HG03520 (cell line): ENCODE results near the gene AP1S2.
"Not testable (repeated sequence)": the region's sequence is repeated elsewhere in the genome, so short reads cannot be mapped to it uniquely, and the experiment has no call there.

Experiments used
- ATAC-seq: cut with Tn5 transposase; IDR thresholded peaks from one replicate; pipeline ENCODE4 v1.9.1; 2021; ENCODE audit warnings: mild to moderate bottlenecking, moderate library complexity; ENCODE audit not compliant: unreplicated experiment

The AP1S2 gene

GRCh38 chrX:15854712-15855567 is at the start of gene AP1S2:
TSS of gene AP1S2 (minus strand) at chrX:15854813. CDS start at chrX:15852524, 2,289 bp downstream.
- ATAC-seq: peak; percentile 95

DNA sequence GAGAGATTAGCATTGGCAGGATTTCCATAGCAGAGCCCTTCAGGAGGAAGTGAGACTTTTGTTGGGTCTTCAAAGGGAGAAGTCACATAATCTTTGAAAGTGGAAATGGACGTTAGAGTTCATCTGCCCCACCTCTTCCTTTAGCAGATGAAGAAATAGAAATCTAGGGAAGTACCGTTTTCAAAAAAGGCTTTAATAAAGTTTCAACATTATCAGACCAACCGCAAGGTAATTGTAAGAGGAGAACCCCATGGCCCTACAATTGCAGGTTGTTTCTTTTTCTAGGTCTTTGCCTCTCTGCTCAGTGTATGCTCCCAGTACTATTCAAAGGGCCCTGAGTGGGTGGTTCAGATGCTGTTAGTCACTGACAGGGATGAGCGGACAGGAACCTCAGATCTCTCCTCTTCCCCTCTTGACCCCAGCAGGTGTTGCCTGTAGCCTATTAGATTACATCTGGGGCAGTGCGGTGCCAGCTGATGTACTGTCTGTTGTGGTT is 48.6 kb upstream of the AP1S2 start:
- ATAC-seq: peak; percentile 92

DNA sequence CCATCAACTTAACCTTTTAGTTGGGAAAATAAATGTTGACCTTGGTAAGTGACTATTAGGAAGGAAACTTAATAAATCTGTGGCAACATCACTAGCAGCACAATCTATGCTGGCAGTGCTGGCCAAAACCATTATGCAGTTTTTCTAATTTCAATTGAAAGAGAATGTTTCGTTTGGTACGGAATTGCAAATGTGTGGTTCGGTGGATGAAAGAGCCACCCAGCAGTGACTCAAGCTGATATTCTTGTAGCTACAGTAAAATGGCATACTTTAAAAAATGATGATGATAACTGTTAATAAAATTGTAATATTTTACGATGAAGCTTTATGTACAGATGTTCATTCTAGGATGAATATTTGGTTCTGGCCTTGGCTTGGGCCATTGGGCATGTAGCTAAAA is 40.7 kb upstream of the AP1S2 start:
- no peak for ATAC-seq

DNA sequence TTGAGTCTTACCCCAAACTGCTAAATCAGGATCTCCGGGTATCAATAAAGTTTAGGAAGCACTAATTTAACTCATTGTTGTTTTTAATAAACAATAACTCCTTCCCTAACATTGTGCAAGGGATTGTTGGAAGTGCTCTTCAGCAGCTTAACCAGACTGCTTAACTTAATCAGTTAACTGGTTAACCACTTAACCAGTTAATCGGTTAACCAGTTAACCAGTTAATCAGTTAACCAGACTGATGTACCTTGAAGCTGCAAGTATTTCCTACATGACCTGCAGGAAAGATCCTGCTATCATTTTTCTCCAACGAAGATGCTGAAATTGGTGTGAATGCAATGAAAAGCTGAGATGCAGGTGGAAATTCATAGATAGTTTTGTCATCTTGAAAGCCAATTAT is 40.1 kb upstream of the AP1S2 start:
- no peak for ATAC-seq

GRCh38 chrX:15890463-15890862 is 35.9 kb upstream of the AP1S2 start:
- no peak for ATAC-seq

DNA sequence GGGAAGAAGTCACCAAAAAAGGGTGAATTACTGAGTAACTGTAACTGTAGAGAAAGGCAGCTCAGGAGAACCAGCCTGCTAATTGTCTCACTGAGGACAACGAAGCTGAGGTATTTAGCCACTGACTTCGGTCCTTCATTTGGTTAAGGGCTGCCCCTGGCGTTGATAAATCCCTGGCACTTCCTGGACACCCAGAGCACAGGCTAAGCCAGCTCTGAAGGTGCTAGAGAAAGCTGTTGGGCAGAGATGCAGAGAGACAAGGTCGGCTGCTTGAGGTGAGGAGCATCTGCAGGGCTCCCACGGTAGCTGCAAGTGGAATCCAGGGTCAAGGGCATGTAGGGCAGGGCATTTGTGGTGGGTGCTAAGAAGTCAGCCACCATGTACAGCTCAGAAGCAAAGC is 33.4 kb upstream of the AP1S2 start:
- ATAC-seq: no peak

DNA sequence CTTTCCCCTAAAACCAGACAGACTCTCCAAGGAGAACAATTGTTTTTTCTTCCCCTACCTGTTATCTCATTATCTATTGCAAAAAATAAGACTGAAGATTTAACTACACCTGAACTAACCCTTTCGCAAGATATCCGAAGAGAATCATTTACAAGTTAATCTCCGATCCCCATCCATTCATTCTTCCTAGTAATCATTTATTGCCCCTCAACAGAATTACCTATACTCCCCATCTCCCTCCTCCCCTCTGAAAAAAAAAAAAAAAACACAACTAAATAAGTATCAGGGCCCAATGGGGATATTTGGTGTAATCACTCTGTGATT is 28.9 kb upstream of the AP1S2 start:
- no peak for ATAC-seq

DNA sequence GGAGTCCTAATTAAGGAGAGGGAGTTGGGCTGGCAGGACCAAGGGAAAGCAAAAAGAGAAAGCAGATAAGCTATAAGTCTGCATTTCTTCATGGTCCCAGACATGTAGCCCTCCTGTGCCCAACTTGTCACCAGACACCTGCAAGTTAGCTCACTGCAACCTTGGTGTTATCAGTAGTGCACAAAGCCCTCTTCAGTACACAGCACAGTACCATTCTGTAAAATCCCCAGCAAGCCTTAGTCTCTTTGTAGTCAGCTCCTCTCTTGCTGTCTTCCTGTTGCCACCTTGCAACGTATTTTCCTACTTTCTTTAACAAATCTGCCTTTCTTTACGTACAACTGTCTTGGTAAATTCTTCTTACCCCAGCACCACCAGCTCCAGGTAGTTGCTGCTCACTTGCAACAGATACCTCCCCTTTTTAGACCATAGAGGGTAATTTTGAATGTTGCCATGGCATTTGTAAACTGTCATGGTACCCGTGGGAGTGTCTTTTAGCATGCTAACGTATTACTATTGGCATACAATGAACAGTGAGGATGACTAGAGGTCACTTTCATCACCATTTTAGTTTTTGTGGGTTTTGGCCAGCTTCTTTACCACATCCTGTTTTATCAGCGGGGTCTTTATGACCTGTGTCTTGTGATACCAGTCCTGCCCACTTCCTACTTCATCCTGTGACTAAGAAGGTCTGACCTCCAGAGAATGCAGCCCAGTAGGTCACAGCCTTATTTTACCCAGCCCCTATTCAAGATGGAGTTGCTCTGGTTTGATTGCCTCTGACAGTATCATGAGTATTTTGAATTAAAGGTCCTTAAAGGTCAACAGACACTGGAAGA is 28.3 kb upstream of the AP1S2 start:
- peak; percentile 92 for ATAC-seq

DNA sequence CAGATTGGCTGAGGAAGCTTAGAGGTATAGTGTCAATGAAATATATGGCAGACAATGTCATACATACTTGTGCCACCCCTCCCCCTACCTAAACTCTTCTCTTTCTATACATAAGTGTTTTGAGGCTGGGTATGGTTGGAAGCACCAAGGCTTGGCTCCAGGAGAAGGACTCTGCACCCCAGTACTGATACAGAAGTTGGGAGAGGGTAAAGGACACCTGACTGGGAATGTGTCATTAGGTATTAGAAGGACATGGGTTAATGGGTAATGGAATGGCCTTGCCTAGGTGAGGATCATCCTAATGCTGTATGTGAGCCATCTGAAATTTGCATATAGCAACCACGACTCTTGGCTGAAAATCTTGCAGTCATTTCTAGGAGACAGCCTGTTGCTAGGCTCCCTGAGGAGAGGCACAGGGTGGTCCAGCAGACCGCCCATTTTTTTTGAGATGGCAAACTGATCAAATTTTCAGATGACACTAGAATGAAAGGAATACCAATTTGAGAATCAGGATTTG is 26.8 kb upstream of the AP1S2 start:
- no peak for ATAC-seq

- ATAC-seq: not testable (repeated sequence)
Measured at GRCh38 chrX:15877914-15878313, 23.3 kb upstream of the AP1S2 start.

DNA sequence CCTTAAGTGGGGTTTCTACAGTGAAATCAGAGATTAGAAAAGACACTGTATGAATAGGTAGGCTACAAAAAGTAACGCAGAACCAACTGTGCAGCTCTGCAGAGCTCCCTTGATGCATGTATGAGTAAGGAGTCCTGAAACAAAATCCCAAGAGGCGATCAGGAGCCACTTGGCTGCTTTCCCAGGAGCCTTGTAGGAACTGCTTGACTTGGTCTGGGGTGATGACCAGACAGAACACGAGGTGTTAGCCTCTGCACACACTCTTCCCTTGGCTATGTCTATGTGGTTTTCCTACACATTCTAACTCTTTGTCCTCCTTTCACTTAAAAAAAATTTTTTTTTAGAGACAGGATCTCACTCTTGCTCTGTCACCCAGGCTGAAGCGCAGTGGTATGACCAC is 22.8 kb upstream of the AP1S2 start:
- ATAC-seq: no peak

DNA sequence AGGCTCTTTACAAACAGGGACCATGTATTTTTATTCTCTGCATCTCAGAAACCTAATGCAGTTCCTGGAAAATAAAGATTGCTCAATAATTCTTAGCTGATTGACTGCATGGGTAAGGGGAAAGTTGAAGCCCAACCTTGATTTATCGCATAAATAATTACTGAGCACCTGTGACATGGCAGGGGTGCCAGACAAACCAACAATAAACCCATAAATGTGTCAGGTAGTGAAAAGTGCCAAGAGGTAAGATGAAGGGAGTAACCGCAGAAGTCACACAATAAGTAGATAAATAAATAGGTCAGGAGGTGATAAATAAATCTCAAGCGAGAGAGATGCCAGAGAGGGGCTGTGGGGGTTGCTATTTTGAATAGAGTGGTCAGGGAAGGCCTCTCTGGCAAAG is 20.1 kb upstream of the AP1S2 start:
- ATAC-seq: no peak

DNA sequence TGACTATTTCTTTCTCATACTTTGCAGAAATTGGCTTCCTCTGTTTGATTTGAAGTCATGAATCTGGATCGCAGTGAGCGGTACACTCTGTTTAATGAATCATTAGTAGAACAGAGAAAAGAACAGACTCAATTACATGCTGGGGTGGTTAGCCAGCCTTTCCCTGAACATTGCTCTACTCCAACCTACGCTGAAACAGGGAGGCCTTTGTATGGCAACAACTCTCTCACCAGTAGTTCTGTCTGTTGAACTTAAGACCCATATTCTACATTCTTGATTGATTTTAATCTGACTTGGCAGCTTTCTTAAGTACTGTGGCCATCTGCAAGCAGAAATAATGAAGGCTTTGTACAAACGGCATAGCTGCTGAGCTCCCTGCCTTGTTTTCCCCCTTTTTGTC is 19.0 kb upstream of the AP1S2 start:
- no peak for ATAC-seq

GRCh38 chrX:15870310-15870709 is 15.7 kb upstream of the AP1S2 start:
- no peak for ATAC-seq

DNA sequence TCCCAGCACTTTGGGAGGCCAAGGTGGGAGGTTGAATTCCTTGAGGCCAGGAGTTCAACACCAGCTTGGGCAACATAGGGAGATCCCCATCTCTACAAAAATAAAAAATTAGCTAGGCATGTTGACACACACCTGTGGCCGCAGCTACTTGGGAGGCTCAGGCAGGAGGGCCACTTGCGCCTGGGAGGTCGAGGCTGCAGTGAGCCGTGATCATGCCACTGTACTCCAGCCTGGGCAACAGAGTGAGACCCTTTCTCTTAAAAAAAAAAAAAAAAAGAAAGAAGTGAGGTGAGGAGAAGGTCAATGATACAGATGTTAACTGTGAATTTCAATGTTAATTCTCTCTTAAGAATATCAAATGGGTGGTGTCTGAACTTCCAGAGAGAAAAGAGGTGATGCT is 15.1 kb upstream of the AP1S2 start:
- no peak for ATAC-seq

DNA sequence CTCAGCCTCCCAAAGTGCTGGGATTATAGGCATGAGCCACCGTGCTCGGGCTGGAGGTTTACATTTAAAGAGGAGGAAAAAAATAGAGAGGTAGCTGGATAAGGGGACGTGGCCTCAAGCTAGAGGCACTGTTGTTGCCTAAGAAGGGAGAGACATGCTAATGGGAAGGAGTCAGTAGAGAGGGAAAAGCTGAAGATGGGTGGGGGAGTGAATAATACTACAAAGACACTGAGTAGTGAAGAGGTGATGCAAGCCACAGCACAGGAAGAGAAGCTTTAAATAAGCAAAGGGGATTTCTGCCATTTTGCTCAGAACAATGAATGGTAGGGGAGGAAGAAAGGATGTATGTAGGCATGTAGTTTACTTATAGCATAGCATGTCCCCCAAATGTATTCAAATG is 11.5 kb upstream of the AP1S2 start:
- ATAC-seq: no peak

DNA sequence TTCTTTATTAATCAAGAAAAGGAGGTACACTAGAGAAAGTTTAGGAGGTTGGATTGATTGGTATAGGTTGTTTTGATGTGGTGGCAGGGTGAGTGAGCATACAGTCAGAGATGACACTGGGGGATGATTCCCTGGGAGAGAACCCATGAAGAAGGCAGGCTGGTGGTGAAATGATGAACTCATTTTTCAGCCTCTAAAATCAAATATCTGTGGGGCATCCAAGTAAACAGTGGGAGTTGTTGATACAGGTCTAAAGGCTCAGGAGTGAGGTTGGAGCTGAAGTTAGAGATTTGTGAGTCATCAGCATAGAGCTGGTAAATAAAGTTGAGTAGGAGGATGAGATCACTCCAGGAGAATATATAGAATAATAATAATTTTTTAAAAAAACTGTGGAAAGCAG is 10.0 kb upstream of the AP1S2 start:
- ATAC-seq: no peak

DNA sequence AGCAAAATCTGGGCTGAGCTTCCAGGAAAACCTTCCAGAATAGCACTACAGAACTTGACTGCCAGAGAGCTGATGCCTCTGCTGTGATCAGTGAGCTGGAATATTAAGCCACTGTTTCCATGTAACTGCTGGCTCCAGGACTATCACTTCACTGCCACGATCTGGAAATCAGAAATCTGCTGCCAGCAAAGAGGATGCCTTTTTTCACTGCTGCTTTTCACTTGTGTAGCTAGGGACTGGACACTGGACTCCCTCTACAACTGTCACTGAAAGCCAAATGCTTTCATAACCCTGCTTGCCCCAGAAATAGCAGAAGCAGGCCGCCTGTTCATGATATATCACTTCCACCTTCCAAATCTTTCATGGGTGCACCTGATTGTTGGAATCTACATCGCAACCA is 9.4 kb upstream of the AP1S2 start:
- ATAC-seq: no peak

- ATAC-seq: no peak
Measured at GRCh38 chrX:15860921-15861320, 6.3 kb upstream of the AP1S2 start.

DNA sequence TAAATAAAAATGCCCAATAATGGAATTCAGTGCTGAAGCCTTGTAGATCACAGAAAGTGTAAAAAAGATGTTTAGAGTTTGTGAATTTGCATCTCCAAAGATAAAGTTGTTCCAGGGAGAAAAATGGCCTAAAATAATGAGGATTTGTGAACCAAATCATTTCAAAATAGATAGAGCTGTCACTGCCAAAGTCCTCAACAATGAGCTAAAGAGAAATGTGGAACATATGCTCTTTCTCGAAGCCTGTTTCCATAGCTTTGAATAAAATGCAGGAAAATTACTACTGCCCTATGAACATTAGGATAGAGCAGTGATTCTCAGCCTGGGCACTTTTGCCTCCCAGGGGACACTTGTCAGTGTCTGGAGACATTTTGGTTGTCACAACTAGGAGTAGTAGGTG is 3.4 kb upstream of the AP1S2 start:
- ATAC-seq: no peak

DNA sequence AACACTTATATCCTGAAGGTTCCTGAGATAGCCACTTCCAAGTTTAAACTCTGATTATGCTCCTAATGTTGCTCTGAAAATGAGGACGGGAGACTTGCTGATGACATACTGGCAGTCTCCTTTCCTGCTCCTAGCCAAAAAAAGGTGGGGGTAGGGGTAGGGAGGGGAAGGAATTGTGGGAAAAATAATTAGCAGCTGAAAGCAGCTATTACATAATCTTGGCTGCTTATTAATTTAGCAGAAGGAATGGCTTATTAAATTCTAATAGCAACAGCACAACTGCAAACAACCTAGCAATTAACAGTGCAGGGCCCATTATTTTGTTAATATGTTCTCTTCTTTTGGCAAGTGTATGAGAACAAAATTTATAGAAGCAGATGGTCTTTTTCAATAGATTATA is 2.0 kb upstream of the AP1S2 start:
- ATAC-seq: no peak

DNA sequence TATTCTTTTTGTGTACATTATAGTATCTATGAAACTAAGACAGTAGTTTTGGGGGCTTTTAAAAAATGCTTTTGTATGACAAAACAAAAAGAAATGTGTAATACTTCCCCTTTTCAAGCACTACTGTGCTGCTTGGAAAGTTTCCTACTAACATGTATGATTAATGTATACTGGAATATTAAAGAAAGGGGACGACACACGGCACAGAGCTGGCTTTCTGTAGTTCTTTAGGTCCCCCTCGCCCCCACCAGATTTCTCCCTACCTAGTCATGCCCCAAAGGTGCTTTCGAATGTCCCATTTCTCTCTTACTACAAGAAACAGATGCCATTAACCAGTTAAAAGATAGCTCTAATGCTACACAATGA is 1.6 kb upstream of the AP1S2 start:
- ATAC-seq: no peak
